PC-3 (cell line): ENCODE data around the gene WDR27. TPM values are rescaled to one million over a fixed set of nuclear protein-coding genes. Genes with fewer than 3 reads are reported as not detected.

Experiments used
- ATAC-seq: fragments of 200-7000 bp; cut with Tn5 transposase; 2 replicates; pipeline ENCODE4 v1.9.1; 2020; ENCODE audit warnings: mild to moderate bottlenecking, moderate library complexity
- BruUV-seq: library from RNA; stranded (reverse); fragments of 400-500 nt; replicated peaks from 2 replicates; lab custom pipeline; 2021; lab: Mats Ljungman, UMichigan
- CTCF ChIA-PET: fragments of 300-600 bp; sonication (Branson Sonifier 250); formaldehyde crosslinking; loops from one replicate; lab custom pipeline; 2022; ENCODE audit warnings: antibody characterized with exemption; lab: Charles Lee
- POLR2A ChIA-PET: fragments of 300-600 bp; sonication (Branson Sonifier 250); formaldehyde crosslinking; loops from one replicate; lab custom pipeline; 2022; ENCODE audit warnings: antibody characterized with exemption; ENCODE audit not compliant: unreplicated experiment; lab: Charles Lee
- DNase-seq: peaks from one replicate; pipeline ENCODE4 v3.0.0-alpha.2; 2015
- H2AFZ ChIP-seq: fragments of 300-600 bp; sonication (generic); 2 replicates; pipeline ENCODE4 v1.6.0; 2016; ENCODE audit warnings: antibody characterized with exemption, low read length
- H3F3A ChIP-seq: fragments of 300-600 bp; sonication (generic); one replicate; pipeline ENCODE4 v1.6.0; 2017; ENCODE audit warnings: antibody characterized with exemption, low read length, control low read depth, mild to moderate bottlenecking; ENCODE audit not compliant: unreplicated experiment
- H3K27ac ChIP-seq: fragments of 300-600 bp; sonication (generic); 2 replicates; pipeline ENCODE4 v1.5.1; 2016; ENCODE audit warnings: mild to moderate bottlenecking, low read length
- H3K27me3 ChIP-seq: fragments of 300-600 bp; sonication (generic); 2 replicates; pipeline ENCODE4 v1.6.1; 2016; ENCODE audit warnings: low read length, mixed read lengths
- H3K36me3 ChIP-seq: fragments of 300-600 bp; sonication (generic); 2 replicates; pipeline ENCODE4 v1.6.1; 2016; ENCODE audit warnings: low read depth, mixed run types, low read length, mixed read lengths
- H3K4me1 ChIP-seq: fragments of 300-600 bp; sonication (generic); 2 replicates; pipeline ENCODE4 v1.5.1; 2016; ENCODE audit warnings: low read length; ENCODE audit not compliant: insufficient read depth
- H3K4me2 ChIP-seq: fragments of 300-600 bp; sonication (generic); 2 replicates; pipeline ENCODE4 v1.6.0; 2016; ENCODE audit warnings: low read length
- H3K4me3 ChIP-seq: fragments of 300-600 bp; sonication (generic); 2 replicates; pipeline ENCODE4 v1.5.1; 2016; ENCODE audit warnings: mild to moderate bottlenecking, low read length, mixed read lengths
- H3K79me2 ChIP-seq: fragments of 300-600 bp; sonication (generic); 2 replicates; pipeline ENCODE4 v1.6.1; 2017; ENCODE audit warnings: low read length, mixed read lengths
- H3K9ac ChIP-seq: fragments of 300-600 bp; sonication (generic); 2 replicates; pipeline ENCODE4 v1.6.0; 2016; ENCODE audit warnings: mild to moderate bottlenecking, low read length
- H3K9me2 ChIP-seq: fragments of 300-600 bp; sonication (generic); replicated peaks from 2 replicates; pipeline ENCODE4 v1.6.1; 2016; ENCODE audit warnings: mixed run types, low read length, mixed read lengths
- H3K9me3 ChIP-seq: fragments of 300-600 bp; sonication (generic); 2 replicates; pipeline ENCODE4 v1.6.1; 2016; ENCODE audit warnings: low read length, mixed read lengths
- H4K20me1 ChIP-seq: fragments of 300-600 bp; sonication (generic); 2 replicates; pipeline ENCODE4 v1.6.1; 2016; ENCODE audit warnings: low read length, mixed read lengths
- EZH2 ChIP-seq: fragments of 300-600 bp; sonication (generic); IDR thresholded peaks from one replicate; pipeline ENCODE4 v1.6.1; 2017; ENCODE audit warnings: antibody characterized with exemption, mild to moderate bottlenecking, low read length; ENCODE audit not compliant: unreplicated experiment
- EZH2phosphoT487 ChIP-seq: fragments of 300-600 bp; sonication (generic); IDR thresholded peaks from 2 replicates; pipeline ENCODE4 v1.6.1; 2018; ENCODE audit warnings: mild to moderate bottlenecking, antibody characterized with exemption, low read length, borderline replicate concordance
- intact Hi-C: fragments of 100-400 bp; cut with micrococcal nuclease; formaldehyde crosslinking; loops from 2 replicates; pipeline ENCODE4 v1.9.0; 2023
- total RNA-seq: library from RNA; depleted of rRNA; stranded (reverse); fragments of >200 nt; gene quantifications from 2 replicates; pipeline ENCODE4 v1.2.3, GENCODE V29; 2014
- TF ChIP-seq, protein P1 (sequence below): fragments of 300-600 bp; sonication (generic); conservative IDR thresholded peaks from 2 replicates; pipeline ENCODE4 v1.5.1; 2017; ENCODE audit warnings: antibody characterized with exemption, low read depth, mild to moderate bottlenecking, low read length

WDR27 gene
- total RNA-seq, 1 experiment from 2014 or later = 20.0 TPM

- no peaks in the 10 kb centered on the region for H3K9me2 ChIP-seq
- no peak for ATAC-seq
- no peaks in the 10 kb centered on the region for H3K4me1 ChIP-seq
- intact Hi-C loops = no loop called here
- TF ChIP-seq, protein P1, sequence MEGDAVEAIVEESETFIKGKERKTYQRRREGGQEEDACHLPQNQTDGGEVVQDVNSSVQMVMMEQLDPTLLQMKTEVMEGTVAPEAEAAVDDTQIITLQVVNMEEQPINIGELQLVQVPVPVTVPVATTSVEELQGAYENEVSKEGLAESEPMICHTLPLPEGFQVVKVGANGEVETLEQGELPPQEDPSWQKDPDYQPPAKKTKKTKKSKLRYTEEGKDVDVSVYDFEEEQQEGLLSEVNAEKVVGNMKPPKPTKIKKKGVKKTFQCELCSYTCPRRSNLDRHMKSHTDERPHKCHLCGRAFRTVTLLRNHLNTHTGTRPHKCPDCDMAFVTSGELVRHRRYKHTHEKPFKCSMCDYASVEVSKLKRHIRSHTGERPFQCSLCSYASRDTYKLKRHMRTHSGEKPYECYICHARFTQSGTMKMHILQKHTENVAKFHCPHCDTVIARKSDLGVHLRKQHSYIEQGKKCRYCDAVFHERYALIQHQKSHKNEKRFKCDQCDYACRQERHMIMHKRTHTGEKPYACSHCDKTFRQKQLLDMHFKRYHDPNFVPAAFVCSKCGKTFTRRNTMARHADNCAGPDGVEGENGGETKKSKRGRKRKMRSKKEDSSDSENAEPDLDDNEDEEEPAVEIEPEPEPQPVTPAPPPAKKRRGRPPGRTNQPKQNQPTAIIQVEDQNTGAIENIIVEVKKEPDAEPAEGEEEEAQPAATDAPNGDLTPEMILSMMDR = no peak
- no peak for TF ChIP-seq EZH2
- no peak for TF ChIP-seq EZH2phosphoT487
- no peaks in the 10 kb centered on the region for H4K20me1 ChIP-seq
- H3K9ac ChIP-seq = no peak overlapping the region
- no peak overlapping the region for H2AFZ ChIP-seq
- H3K79me2 ChIP-seq = no peaks in the 10 kb centered on the region
- no peaks in the 10 kb centered on the region for H3K36me3 ChIP-seq
- H3K4me2 ChIP-seq = no peak overlapping the region
- ChIA-PET CTCF (no interaction called here), POLR2A (no interaction called here)
- H3K9me3 ChIP-seq = no peaks in the 10 kb centered on the region
- DNase-seq = no peak
- no peak overlapping the region for H3K4me3 ChIP-seq
- no peaks in the 10 kb centered on the region for H3F3A ChIP-seq
- H3K27me3 ChIP-seq = no peaks in the 10 kb centered on the region
- no TSS peak for BruUV-seq
- no peak overlapping the region for H3K27ac ChIP-seq
Measured at GRCh38 chr6:169632841-169633240, 69.0 kb downstream of the WDR27 start.

DNA sequence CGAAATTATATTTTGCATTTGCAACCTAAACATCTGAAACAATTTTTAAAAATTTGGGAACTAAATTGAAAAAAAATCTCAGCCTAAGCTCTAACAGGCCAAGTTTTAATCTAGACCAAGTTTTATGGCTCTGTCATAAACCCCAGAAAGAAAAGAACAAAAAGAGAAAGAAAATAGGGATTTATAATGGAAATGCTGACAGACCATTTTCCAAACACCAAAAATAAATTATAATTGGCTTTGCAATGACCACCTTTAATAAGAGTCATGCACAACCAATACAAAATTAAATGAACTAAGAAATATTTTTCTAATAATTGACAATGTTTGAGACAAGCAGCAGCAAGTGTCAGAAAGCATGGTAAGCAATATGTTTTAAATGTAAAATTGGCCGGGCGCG lies 72.6 kb downstream of the WDR27 start:
- H4K20me1 ChIP-seq = no peaks in the 10 kb centered on the region
- no peaks in the 10 kb centered on the region for H3K9me3 ChIP-seq
- no peak for ATAC-seq
- TF ChIP-seq EZH2 = no peak
- TF ChIP-seq, protein P1 = no peak
- no peak for TF ChIP-seq EZH2phosphoT487
- H3K4me2 ChIP-seq = no peak overlapping the region
- ChIA-PET CTCF (no interaction called here), POLR2A (no interaction called here)
- no peaks in the 10 kb centered on the region for H3K36me3 ChIP-seq
- H3K4me3 ChIP-seq = no peak overlapping the region
- H3F3A ChIP-seq = no peaks in the 10 kb centered on the region
- no peaks in the 10 kb centered on the region for H3K9me2 ChIP-seq
- BruUV-seq = no TSS peak
- H3K27ac ChIP-seq = no peak overlapping the region
- no peak for DNase-seq
- no peak overlapping the region for H3K9ac ChIP-seq
- no peaks in the 10 kb centered on the region for H3K4me1 ChIP-seq
- H3K79me2 ChIP-seq = no peaks in the 10 kb centered on the region
- H3K27me3 ChIP-seq = no peaks in the 10 kb centered on the region
- H2AFZ ChIP-seq = no peak overlapping the region
- intact Hi-C loops = no loop called here

GRCh38 chr6:169627736-169628607 lies 73.9 kb downstream of the WDR27 start:
- H3K9me2 ChIP-seq = no peaks in the 10 kb centered on the region
- H3K36me3 ChIP-seq = no peaks in the 10 kb centered on the region
- no peaks in the 10 kb centered on the region for H3K79me2 ChIP-seq
- no peaks in the 10 kb centered on the region for H3K27me3 ChIP-seq
- no peak overlapping the region for H3K27ac ChIP-seq
- no peaks in the 10 kb centered on the region for H4K20me1 ChIP-seq
- H3F3A ChIP-seq = no peaks in the 10 kb centered on the region
- peak; percentile 67 for ATAC-seq
- ChIA-PET POLR2A (no interaction called here), CTCF (no interaction called here)
- H3K4me3 ChIP-seq = no peak overlapping the region
- no peaks in the 10 kb centered on the region for H3K9me3 ChIP-seq
- TF ChIP-seq EZH2 (no peak), EZH2phosphoT487 (no peak)
- TF ChIP-seq, protein P1 = no peak
- DNase-seq = peak; percentile 2
- H3K4me1 ChIP-seq = no peaks in the 10 kb centered on the region
- no TSS peak for BruUV-seq
- H3K9ac ChIP-seq = no peak overlapping the region
- H3K4me2 ChIP-seq = no peak overlapping the region
- intact Hi-C loops = no loop called here
- no peak overlapping the region for H2AFZ ChIP-seq
